ENCODE data around the gene NMT2. TPM values are rescaled to one million over a fixed set of nuclear protein-coding genes. Genes with fewer than 3 reads are reported as not detected.

NMT2 gene
- total and polyA plus RNA-seq, 2 experiments from 2014 or later = 15.0 to 23.4 TPM

- Histone ChIP-seq H3K9me3 (ENCODE audit: low read depth) (no peaks in the 10 kb centered on the region), H4K20me1 (ENCODE audit: insufficient read depth, poor library complexity, severe bottlenecking) (no peaks in the 10 kb centered on the region), H3K9me2 (replicated peaks; ENCODE audit: insufficient read depth) (no peaks in the 10 kb centered on the region), H3K4me2 (no peak overlapping the region), H2AFZ (no peak overlapping the region), H3K27ac (no peak overlapping the region), H3K27me3 (no peaks in the 10 kb centered on the region), H3K36me3 (replicated peaks; ENCODE audit: insufficient read depth, low read depth) (no peaks in the 10 kb centered on the region), H3K4me3 (no peak overlapping the region), H3K4me1 (ENCODE audit: insufficient read depth) (peaks cover 8% of the 10 kb centered on the region), H3K79me2 (no peaks in the 10 kb centered on the region)
- WGBS (ENCODE audit: low lambda C conversion rate, missing lambda C conversion rate) = 85% methylated on average over 2 of the region's 2 CpGs
- no peak for DNase-seq (ENCODE audit: low spot score)
- no peak for TF ChIP-seq CTCF (IDR thresholded peaks at IDR 0.05; ENCODE audit: poor library complexity)
- no peak for TF ChIP-seq EZH2 (IDR thresholded peaks at IDR 0.05; ENCODE audit: borderline replicate concordance)
- no peak for TF ChIP-seq EZH2phosphoT487 (IDR thresholded peaks at IDR 0.05; ENCODE audit: low read depth, severe bottlenecking, unreplicated experiment)
Observed at GRCh38 chr10:15181576-15182156, 13.2 kb upstream of the NMT2 start.

DNA sequence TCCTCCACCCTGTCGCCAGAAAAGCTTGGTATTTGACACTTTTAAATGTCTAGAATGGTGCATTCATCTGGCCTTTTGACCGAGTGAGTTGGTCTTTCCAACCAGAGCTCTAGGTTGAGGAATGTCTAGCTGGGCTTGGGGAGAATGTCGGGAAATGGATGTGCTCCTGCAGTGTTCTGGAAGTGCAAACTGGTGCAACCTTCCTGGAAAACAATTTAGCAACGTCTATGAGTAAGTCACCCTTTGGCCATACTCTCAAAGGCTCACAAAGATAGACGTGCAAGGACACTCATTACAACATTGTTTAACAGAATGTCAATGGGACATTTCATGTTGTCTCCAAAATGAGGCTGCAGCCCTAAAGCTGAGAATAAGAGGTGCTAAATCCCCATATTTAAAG lies 12.2 kb upstream of the NMT2 start:
- no peaks in the 10 kb centered on the region for H3K36me3 ChIP-seq (replicated peaks; ENCODE audit: insufficient read depth, low read depth)
- TF ChIP-seq CTCF (IDR thresholded peaks at IDR 0.05; ENCODE audit: poor library complexity) = no peak
- TF ChIP-seq EZH2 (IDR thresholded peaks at IDR 0.05; ENCODE audit: borderline replicate concordance) = no peak
- no peak for TF ChIP-seq EZH2phosphoT487 (IDR thresholded peaks at IDR 0.05; ENCODE audit: low read depth, severe bottlenecking, unreplicated experiment)
- no peak overlapping the region for H3K27ac ChIP-seq
- no peaks in the 10 kb centered on the region for H4K20me1 ChIP-seq (ENCODE audit: insufficient read depth, poor library complexity, severe bottlenecking)
- no peak overlapping the region for H3K4me2 ChIP-seq
- DNase-seq (ENCODE audit: low spot score) = no peak
- WGBS (ENCODE audit: low lambda C conversion rate, missing lambda C conversion rate) = 71% methylated on average over 5 of the region's 5 CpGs
- no peak overlapping the region for H3K4me3 ChIP-seq
- H3K9me2 ChIP-seq (replicated peaks; ENCODE audit: insufficient read depth) = no peaks in the 10 kb centered on the region
- H3K4me1 ChIP-seq (ENCODE audit: insufficient read depth) = peaks cover 8% of the 10 kb centered on the region
- no peak overlapping the region for H2AFZ ChIP-seq
- no peaks in the 10 kb centered on the region for H3K27me3 ChIP-seq
- no peaks in the 10 kb centered on the region for H3K9me3 ChIP-seq (ENCODE audit: low read depth)
- H3K79me2 ChIP-seq = no peaks in the 10 kb centered on the region

DNA sequence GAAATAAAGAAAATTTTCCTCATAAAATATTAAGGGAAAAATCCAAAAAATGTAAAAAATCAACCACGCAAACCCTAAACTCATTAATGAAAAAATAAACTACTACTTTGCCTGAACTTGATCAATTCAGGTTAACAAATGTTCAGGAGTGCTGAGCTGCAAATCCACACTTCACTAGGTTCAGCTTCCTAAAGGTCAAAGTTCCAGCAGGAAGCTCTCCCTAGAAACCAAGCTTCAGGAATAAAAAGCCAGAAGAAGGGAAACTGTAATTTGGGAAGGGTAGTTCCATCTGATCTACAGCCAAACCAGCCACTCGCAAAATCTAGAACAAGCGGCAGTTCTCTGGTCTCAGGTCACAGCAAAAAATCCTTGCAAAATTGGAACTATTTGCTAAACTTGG lies 7.8 kb upstream of the NMT2 start:
- Histone ChIP-seq H3K9me3 (ENCODE audit: low read depth) (no peaks in the 10 kb centered on the region), H3K27me3 (no peaks in the 10 kb centered on the region), H3K79me2 (no peaks in the 10 kb centered on the region), H3K4me1 (ENCODE audit: insufficient read depth) (no peaks in the 10 kb centered on the region), H3K4me3 (no peak overlapping the region), H3K4me2 (no peak overlapping the region), H4K20me1 (ENCODE audit: insufficient read depth, poor library complexity, severe bottlenecking) (no peaks in the 10 kb centered on the region), H3K36me3 (replicated peaks; ENCODE audit: insufficient read depth, low read depth) (no peaks in the 10 kb centered on the region), H3K9me2 (replicated peaks; ENCODE audit: insufficient read depth) (no peaks in the 10 kb centered on the region), H3K27ac (no peak overlapping the region), H2AFZ (no peak overlapping the region)
- TF ChIP-seq CTCF (IDR thresholded peaks at IDR 0.05; ENCODE audit: poor library complexity) = no peak
- no peak for TF ChIP-seq EZH2 (IDR thresholded peaks at IDR 0.05; ENCODE audit: borderline replicate concordance)
- TF ChIP-seq EZH2phosphoT487 (IDR thresholded peaks at IDR 0.05; ENCODE audit: low read depth, severe bottlenecking, unreplicated experiment) = no peak
- DNase-seq (ENCODE audit: low spot score) = no peak
- whole genome bisulfite sequencing (ENCODE audit: low lambda C conversion rate, missing lambda C conversion rate) = 86% methylated on average over 3 of the region's 3 CpGs

All from hepatocyte (in vitro differentiated cells).